Fibroblast of skin of back (primary cell): ENCODE results near the gene TMEM232.

ENCODE experiments used
- DNase-seq: peaks from one replicate; pipeline ENCODE4 v3.0.0-alpha.2; 2013

Gene TMEM232

DNA sequence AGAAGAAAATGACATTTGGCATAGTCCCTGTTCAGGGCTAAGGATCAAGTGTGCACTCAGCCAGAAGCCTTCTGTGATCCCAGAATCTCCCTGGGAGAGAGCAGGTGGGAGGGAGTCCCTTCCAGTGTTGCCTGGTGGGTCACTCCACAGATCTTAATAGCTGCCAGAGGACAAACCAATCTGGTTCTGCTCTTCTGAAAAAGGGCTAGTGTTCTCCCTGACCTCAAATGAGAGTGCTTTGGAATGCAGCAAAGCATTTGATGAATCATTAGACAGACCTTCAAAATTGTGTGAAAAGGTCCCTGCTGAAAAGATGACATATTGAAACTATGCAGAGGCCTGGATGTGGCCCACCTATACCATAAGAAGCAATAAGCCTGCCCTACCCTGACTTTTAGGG lies 339.7 kb downstream of the TMEM232 start:
- peak; percentile 93 for DNase-seq

DNA sequence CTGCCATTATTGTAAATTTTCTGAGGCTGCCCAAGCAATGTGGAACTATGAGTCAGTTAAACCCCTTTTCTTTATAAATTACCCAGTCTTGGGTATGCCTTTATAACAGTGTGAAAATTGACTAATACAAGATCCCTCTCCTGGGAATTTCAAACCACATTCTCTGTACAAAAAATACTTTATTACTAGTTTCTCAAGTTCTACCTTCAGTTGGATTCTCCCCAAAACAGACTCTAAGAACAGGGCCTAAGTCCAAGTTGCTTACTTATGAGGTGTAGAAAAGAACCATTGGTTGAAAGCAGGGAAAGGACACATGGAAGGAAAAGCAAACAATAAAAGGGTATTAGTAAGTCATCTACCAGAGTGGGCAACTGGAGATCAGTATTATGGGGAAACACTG lies 343.2 kb downstream of the TMEM232 start:
- no peak for DNase-seq

DNA sequence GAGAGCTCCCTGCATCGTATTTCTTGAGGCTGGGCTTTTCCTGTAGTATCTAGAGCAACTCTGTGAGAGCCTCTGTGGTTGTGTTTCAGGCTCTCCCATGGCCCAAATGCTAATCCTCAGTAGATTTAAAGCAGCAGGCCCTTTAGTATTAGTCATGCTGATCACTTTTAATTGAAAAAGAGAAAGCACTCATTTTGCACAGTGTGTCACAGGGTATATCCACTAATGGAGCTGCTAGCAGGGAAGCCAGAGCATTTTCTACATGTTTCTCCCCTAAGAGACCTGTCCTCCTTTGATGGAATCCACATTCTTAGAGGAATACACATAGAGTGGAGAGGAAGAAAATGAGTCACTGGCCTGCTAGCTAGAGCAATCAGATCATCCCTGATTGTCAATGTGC lies 348.5 kb downstream of the TMEM232 start:
- peak; percentile 97 for DNase-seq

DNA sequence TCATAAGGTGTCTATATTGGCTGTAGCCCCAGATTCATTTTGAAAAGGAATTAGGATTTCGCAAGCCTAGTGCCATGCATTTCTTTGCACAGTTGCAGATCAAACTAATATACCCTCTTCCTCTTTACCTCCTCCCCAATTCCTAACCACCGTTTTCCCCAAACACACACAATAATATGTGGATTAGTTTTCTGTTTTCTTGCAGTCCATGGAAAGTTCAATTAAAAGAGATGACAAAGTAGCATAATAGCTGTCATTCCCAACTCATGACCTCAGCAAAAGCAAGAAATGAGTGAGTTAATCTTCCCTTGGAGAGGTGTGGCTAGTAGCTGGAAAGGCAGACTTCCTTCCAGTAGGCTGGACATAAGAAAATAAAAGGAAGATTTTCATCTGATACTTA lies 349.1 kb downstream of the TMEM232 start:
- peak; percentile 80 for DNase-seq

DNA sequence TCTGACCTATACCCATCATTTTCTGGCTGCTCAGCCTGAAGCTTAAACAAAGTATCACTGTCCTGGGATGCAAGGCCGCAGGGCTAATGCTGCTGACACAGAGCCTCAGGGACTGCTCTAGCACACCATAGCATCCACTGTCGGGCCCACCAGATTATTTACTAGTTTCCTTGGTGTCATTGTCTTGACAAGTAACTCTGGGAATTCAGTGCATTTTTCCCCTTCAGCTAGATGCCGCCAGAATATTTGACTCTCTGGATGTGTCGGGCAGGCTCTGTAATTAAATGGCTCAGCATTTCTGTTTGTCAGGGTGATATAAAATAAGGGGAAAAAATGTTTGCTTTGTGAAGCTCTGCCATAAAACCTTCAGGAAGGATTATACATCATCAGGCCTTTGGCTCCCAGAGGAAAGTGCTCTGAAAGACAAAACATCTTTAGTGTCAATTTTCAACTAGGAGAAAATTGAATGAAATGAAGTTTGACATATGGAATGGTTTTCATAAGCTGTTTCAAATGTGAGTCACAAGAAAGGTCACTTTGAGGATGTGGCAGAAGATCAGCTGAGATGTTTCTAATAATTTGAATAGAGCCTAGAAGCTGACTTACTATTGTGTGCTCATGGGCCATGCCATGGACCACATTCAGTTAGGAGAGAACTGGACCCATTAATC lies 350.1 kb downstream of the TMEM232 start:
- peak; percentile 82 for DNase-seq

DNA sequence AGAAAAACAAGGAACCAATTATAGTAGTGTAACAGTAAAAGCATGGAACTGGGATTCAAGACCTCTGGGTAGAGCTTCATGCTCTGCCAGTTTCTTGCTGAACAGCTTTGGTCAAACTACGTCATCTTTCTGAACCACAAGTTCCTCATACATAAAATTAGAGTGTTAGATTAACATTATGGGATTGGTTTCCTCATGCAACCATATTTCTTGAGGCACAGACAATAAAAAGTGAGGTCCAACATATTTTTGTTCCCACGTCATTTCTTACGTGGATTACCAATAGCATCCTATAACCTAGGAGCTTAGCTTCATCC lies 354.8 kb downstream of the TMEM232 start:
- no peak for DNase-seq

DNA sequence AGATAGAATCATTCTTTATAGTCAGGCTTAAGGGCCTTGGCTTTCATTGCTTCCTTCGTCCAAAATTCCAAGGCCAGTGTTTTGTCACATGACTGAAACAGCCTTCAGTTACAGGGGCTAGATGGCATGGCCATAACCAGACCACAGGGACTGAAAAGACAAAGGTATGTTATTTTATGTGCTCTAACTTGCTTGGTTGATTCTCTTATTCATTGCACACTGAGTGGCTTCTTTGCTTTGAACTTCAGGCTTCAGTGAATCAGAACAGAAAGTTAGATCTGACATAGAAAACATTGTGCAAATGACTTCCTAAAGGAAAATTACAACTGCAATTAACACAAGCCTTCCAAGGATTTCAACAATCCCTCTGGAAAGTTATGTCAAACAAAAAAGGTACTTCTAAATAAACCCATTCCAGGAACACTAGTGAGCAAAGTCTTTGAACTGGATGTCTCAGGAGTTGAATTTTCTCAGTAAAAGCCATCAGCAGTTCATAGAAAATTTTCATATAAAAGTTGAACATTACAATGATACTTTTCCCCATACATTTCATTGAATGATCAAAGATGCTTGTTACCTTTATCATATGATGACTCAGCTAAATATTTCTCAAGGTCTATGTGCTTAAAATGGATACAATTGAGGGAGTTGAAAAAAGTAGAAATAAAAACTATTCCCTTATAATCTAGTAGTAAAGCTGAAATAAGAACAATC lies 355.3 kb downstream of the TMEM232 start:
- no peak for DNase-seq
